Fibroblast of villous mesenchyme (primary cell): ENCODE measurements around the gene CES1. TPM values are rescaled to one million over a fixed set of nuclear protein-coding genes. Genes with fewer than 3 reads are reported as not detected.
"Not testable (repeated sequence)": the region's sequence is repeated elsewhere in the genome, so short reads cannot be mapped to it uniquely, and the experiment has no call there.

Experiments used
- DNase-seq: peaks from one replicate; pipeline ENCODE4 v3.0.0-alpha.2; 2010; ENCODE audit warnings: low read depth
- H3K4me3 ChIP-seq: 2 replicates; pipeline ENCODE4 v1.5.1; 2011; ENCODE audit warnings: low read depth, mild to moderate bottlenecking, low read length
- CTCF ChIP-seq: IDR thresholded peaks from 2 replicates; pipeline ENCODE4 v1.5.1; 2012; ENCODE audit warnings: low read depth, mild to moderate bottlenecking, low read length; ENCODE audit not compliant: insufficient read depth
- total RNA-seq: library from RNA; depleted of rRNA; stranded (reverse); fragments of >200 nt; gene quantifications from 2 replicates; pipeline ENCODE4 v1.2.3, GENCODE V29; 2012

The CES1 gene
- total RNA-seq, 1 donor = 1.7 TPM

GRCh38 chr16:55812951-55813350 lies 19.9 kb downstream of the CES1 start:
- TF ChIP-seq CTCF = no peak
- DNase-seq = no peak
- no peak overlapping the region for H3K4me3 ChIP-seq

DNA sequence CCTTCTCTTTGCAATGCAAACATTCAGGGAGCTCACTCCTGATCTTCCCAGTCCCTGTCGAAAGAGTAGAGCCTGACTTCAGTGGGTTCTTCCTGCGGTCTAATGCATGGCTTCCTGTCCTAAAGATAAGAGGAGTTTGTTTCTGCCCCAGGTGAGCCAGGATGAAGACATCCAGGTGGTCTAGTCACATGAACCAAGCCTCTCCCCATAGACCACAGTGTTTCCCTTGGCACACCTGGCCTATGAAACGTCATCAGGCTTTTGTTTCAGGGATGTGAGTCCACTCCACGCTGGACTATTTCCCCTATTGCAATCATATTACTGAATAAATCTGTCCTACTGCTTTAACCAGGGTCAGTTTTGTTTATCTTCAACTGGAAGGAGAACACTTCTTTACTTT lies 21.1 kb downstream of the CES1 start:
- no peak overlapping the region for H3K4me3 ChIP-seq
- TF ChIP-seq CTCF = no peak
- no peak for DNase-seq

DNA sequence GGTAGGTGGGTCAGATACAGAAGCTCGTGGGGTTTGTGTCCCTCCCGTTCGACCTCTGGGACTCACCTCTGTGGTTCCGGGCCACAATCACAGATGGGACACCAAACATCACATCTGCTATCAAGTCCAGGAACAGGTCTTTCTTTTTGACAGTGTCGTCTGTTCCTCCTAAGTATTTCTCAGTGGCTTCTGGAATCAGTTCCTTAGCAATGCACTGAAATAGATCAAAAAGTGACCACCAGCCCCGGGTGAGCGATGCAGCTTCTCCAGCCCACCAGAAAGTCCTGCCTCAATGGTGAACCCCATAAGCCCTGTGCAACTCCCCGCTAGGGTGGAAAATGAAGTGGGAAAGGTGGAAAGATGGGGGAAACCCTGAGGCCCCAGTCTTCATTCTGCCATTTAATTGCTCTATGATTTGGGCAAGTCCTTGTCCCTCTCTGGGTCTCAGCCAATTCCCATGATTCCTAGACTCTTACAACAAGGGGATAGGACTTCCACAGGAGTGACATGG lies 22.4 kb downstream of the CES1 start:
- H3K4me3 ChIP-seq = no peak overlapping the region
- DNase-seq = no peak
- no peak for TF ChIP-seq CTCF

DNA sequence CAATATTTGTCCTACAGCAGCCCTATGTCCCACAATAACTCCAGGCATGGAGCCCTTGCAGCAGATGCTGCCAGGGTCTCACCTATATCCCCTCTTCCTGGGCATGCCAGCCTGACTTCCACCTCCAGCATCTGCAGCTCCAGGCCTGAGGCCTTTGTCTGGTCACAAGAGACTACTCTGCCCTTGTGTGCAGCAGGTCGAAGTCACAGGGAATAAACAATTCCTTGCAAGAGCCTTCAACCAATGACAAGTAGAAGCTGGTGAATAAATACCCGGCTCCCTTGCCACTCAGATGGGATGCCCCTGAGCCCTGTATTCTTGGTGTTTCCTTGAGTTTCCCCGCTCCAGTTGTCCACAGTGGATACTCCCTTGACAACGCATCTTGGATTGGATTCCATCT lies 23.0 kb downstream of the CES1 start:
- no peak overlapping the region for H3K4me3 ChIP-seq
- no peak for DNase-seq
- no peak for TF ChIP-seq CTCF

DNA sequence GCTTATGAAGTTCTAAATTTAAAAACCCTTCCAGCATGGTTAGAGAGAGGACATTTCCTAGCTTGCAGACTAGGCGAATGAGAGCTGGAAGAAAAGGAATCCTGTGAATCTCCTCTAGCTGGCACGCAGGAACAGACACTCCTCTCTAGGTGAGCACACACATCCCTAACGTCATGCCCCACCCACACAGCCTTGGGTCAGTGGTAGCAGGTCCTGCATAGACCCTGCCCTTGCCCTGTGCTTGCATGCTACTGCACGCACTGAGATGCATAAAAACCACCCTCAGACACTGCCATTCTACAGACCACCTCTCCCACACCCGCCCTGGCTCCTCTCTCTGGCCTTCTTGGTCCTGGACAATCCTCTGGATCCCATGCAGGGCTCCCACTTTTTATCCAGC lies 23.5 kb downstream of the CES1 start:
- no peak for TF ChIP-seq CTCF
- H3K4me3 ChIP-seq = no peak overlapping the region
- DNase-seq = no peak

GRCh38 chr16:55808286-55808685 lies 24.6 kb downstream of the CES1 start:
- DNase-seq, H3K4me3 ChIP-seq: not testable (repeated sequence)

DNA sequence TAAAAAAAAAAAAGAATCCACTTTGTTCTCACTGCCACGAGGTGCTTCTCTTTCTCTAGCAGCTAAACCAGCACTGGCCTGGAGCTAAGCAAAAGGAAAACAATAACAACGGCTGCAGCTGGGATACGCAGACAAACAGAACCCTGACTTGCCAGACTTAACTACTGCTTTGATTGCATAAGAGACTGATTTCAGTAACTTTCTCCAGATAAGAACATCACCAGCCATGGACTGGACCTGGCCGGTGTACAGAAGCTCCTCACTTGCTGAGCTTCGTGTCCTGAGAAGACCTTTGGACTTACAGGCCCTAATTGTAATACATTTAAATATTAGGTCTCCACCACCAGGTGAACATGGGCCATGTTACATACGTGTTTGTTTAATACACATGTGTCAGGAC lies 27.8 kb downstream of the CES1 start:
- not testable (repeated sequence) for H3K4me3 ChIP-seq, DNase-seq

GRCh38 chr16:55803681-55804080 lies 29.2 kb downstream of the CES1 start:
- H3K4me3 ChIP-seq = not testable (repeated sequence)

DNA sequence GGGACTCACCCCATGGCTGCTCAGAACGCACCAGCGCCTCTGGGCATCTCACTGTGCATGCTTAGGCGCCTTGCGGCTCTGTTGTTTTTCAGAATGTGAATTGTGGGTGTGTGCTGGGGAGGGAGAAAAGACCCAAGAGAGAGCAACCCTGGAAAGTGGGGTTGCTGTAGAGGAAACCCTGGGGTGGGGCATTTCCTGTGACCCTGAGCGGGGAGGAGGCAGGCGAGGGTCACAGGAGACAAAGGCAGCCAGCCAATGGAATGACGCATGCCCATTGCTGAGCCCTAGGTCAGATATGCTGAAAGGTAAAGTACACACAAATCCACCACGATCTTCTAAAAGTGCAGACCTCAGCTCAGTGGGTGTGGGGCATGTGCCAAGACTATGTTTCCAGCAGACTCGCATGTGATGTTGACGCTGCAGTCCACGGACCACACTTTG lies 39.9 kb downstream of the CES1 start:
- not testable (repeated sequence) for DNase-seq, H3K4me3 ChIP-seq

More at GRCh38 chr16:55803681-55804080, 29.2 kb downstream of the CES1 start:
- DNase-seq = not testable (repeated sequence)

- not testable (repeated sequence) for H3K4me3 ChIP-seq, DNase-seq
Measured at GRCh38 chr16:55791512-55791911, 41.4 kb downstream of the CES1 start.

DNA sequence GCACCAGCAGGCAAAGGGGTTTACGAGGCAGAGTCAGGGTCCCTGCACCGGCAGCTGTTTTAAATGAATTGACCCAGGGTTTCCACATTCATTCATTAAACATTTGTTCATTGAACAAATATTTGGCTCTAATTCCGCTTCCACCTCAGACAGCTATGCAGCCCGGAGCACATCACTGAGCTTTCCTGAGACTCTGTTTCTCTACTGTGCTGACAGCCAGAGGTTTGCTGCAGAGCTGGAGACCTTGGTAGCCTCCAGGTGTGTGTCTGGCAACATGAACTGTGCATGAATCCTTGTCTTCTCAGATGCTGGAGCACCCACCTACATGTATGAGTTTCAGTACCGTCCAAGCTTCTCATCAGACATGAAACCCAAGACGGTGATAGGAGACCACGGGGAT lies 42.7 kb downstream of the CES1 start:
- not testable (repeated sequence) for H3K4me3 ChIP-seq

GRCh38 chr16:55782793-55783091 lies 50.2 kb downstream of the CES1 start:
- DNase-seq, H3K4me3 ChIP-seq: not testable (repeated sequence)

More for the DNA sequence above, 42.7 kb downstream of the CES1 start:
- not testable (repeated sequence) for DNase-seq

DNA sequence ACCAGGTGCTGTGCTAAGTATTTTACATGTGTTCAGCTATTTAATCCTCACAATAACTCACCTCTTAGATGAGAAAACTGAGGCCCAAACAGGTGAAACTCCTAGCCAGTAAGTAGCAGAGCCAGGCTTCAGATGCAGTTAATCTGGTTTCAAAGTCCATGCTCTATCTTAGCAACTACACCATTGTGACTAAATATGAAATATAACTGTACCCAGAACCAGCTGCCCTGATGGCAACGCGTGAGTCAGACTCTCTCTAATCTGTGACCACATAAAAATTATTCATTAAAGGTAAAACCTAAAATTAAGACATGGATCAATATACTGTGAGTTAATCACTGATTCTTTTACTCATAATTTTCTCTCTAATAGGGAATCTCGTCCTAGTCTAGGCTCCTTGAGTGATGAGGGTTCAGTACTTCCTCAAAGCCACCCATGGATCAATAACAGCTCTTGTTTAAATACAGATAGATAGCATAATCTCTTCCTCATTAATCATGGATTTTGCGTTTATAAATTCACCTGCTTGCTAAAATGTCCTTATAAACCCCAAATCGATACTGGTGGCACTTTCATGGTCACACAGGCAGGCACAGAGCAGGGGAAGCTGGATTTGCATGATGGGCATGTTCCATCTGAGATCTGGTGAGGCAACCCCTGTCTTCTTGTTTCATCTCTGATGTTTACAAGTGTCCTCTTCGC lies 50.7 kb downstream of the CES1 start:
- not testable (repeated sequence) for H3K4me3 ChIP-seq, DNase-seq

- H3K4me3 ChIP-seq, DNase-seq: not testable (repeated sequence)
Measured at GRCh38 chr16:55781456-55781855, 51.4 kb downstream of the CES1 start.
